ENCODE results near the gene KCNQ1. TPM values are rescaled to one million over a fixed set of nuclear protein-coding genes. Genes with fewer than 3 reads are reported as not detected.

KCNQ1 gene
- total and polyA plus RNA-seq, 2 donors (not counting 1 experiment from before 2014, with no cell fraction given): 21.5 to 28.8 TPM

- CTCF ChIA-PET: interaction anchor here (1.6 kb wide), 1 partner anchor 9 kb away, joined by 3 read pairs; no protein-coding TSS in a partner anchor
- POLR2A ChIA-PET: interaction anchor here (0.9 kb wide), 1 partner anchor 260 kb away, joined by 3 read pairs; no protein-coding TSS in a partner anchor
- Mint-ChIP-seq H3K4me1 (peaks cover 46% of the 10 kb centered on the region), H3K4me3 (peak within 1 kb of the TSS; percentile 89), H3K27me3 (no peaks in the 10 kb centered on the region), H3K9me3 (ENCODE audit: insufficient read depth) (no peaks in the 10 kb centered on the region), H3K27ac (peak within 1 kb of the TSS; percentile 86)
- WGBS (ENCODE audit: insufficient coverage): 35% methylated on average over 98 of the region's 98 CpGs
- intact Hi-C loops (cut with micrococcal nuclease): loop anchor here (5.0 kb wide), 1 partner anchor 188 kb away; the partner anchor contains the start of gene CDKN1C
- Histone ChIP-seq H3K36me3 (replicated peaks in 1 of 2; ENCODE audit: control extremely low read depth in 1 of 2, control insufficient read depth in 1 of 2, extremely low read depth in 1 of 2, insufficient read depth in 2 of 2, low read length in 1 of 2) (no peaks in the 10 kb centered on the region), H3K79me2 (ENCODE audit: control insufficient read depth, insufficient read depth, low read length) (peaks cover 5% of the 10 kb centered on the region), H3K4me1 (ENCODE audit: control insufficient read depth in 2 of 2, insufficient read depth in 2 of 2, low read length in 2 of 2) (peaks cover 26 to 42% of the 10 kb centered on the region in 2 donors), H3K27me3 (replicated peaks in 1 of 4; ENCODE audit: control extremely low read depth in 1 of 4, control insufficient read depth in 3 of 4, insufficient read depth in 4 of 4, low read length in 3 of 4) (peaks cover 0 to 8% (median 1%) of the 10 kb centered on the region in 4 experiments), H2AFZ (ENCODE audit: insufficient read depth, low read depth, low read length, poor library complexity, severe bottlenecking) (peak within 1 kb of the TSS; percentile 59), H3K9ac (ENCODE audit: low read length) (peak within 1 kb of the TSS; percentile 70), H3K4me3 (ENCODE audit: control extremely low read depth in 1 of 5, extremely low read depth in 1 of 5, insufficient read depth in 1 of 5, low read depth in 2 of 5, low read length in 4 of 5) (peak within 1 kb of the TSS; percentile 5 to 68 (median 66)), H3K9me3 (ENCODE audit: control extremely low read depth in 1 of 3, control insufficient read depth in 2 of 3, insufficient read depth in 1 of 3, low read length in 2 of 3) (peaks cover 0 to 26% (median 0%) of the 10 kb centered on the region in 3 donors), H3K4me2 (replicated peaks; ENCODE audit: low read depth, low read length, poor library complexity, severe bottlenecking) (peak within 1 kb of the TSS; percentile 83), H3K27ac (ENCODE audit: low read length in 2 of 2) (peak within 1 kb of the TSS; percentile 70 to 71), H4K20me1 (ENCODE audit: control insufficient read depth, insufficient read depth, low read length, poor library complexity, severe bottlenecking) (peaks cover 33% of the 10 kb centered on the region)
- TF ChIP-seq EZH2 (IDR thresholded peaks at IDR 0.05; ENCODE audit: borderline replicate concordance, insufficient read depth, low read depth, low read length, poor library complexity, severe bottlenecking): no peak
- TF ChIP-seq CTCF (IDR thresholded peaks at IDR 0.05): no peak
- ATAC-seq (ENCODE audit: low read depth) (peak; percentile 94), DNase-seq (peak; percentile 93)
These were observed 255.0 kb downstream of the KCNQ1 start, which contains the start of gene KCNQ1OT1 for GRCh38 chr11:2699531-2700414. TSS of gene KCNQ1OT1 (minus strand) at chr11:2699994.

Measured in B cell (primary cell).